Uterus (tissue), 4 donors: ENCODE measurements around the gene CDKAL1. TPM values are rescaled to one million over a fixed set of nuclear protein-coding genes. Genes with fewer than 3 reads are reported as not detected.
"Not testable (repeated sequence)": the region's sequence is repeated elsewhere in the genome, so short reads cannot be mapped to it uniquely, and the experiment has no call there.

Experiments used
- DNase-seq, 2 donors: peaks; one replicate each; pipeline ENCODE4 v3.0.0-alpha.2; 2019 to 2020
- H3K27ac ChIP-seq, 2 donors: fragments of 200-600 bp; sonication (generic); 1 replicate in 1 of 2; 2 replicates in 1 of 2; pipeline ENCODE4 v1.5.1; 2016 to 2018
- H3K27me3 ChIP-seq, 2 donors: fragments of 200-600 bp; sonication (generic); one replicate each; pipeline ENCODE4 v1.5.1; 2018 to 2019; ENCODE audit warnings: control low read depth in 1 of 2
- H3K36me3 ChIP-seq, 2 donors: fragments of 200-600 bp; sonication (generic); one replicate each; pipeline ENCODE4 v1.5.1; 2019; ENCODE audit warnings: control low read depth in 1 of 2
- H3K4me1 ChIP-seq, 2 donors: fragments of 200-600 bp; sonication (generic); one replicate each; pipeline ENCODE4 v1.5.1; 2018 to 2019; ENCODE audit warnings: control low read depth in 1 of 2
- H3K4me3 ChIP-seq, 2 donors: fragments of 200-600 bp; sonication (generic); 1 replicate in 1 of 2; 2 replicates in 1 of 2; pipeline ENCODE4 v1.5.1; 2018 to 2019; ENCODE audit warnings: mild to moderate bottlenecking in 1 of 2
- H3K9me3 ChIP-seq, 2 donors: fragments of 200-600 bp; sonication (generic); one replicate each; pipeline ENCODE4 v1.5.1; 2019; ENCODE audit warnings: control low read depth in 1 of 2
- POLR2A ChIP-seq, 2 donors: fragments of 450-650 bp; IDR thresholded peaks; one replicate each; pipeline ENCODE4 v1.6.1; 2016; ENCODE audit warnings: antibody characterized with exemption in 2 of 2, mild to moderate bottlenecking in 1 of 2, moderate library complexity in 1 of 2
- intact Hi-C: fragments of 100-400 bp; cut with DNase I; formaldehyde crosslinking; loops from one replicate; pipeline ENCODE4 v1.15.1; 2023; ENCODE audit warnings: low total_unique reads
- total RNA-seq, 4 donors: library from RNA; depleted of rRNA in 3 of 4; stranded (reverse); fragments of >200 nt in 3 of 4; gene quantifications; one replicate each; pipeline versions ENCODE4 v1.1.0 to v1.2.4, GENCODE V29; 2014 to 2023
- TF ChIP-seq, protein P1 (sequence below), 4 experiments: fragments of 200-600 bp in 2 of 4; fragments of 450-650 bp in 2 of 4; sonication (generic) in 2 of 4; IDR thresholded peaks; one replicate each; pipeline ENCODE4 v1.5.1; 2016 to 2019; ENCODE audit warnings: antibody characterized with exemption in 4 of 4, mild to moderate bottlenecking in 2 of 4, moderate library complexity in 1 of 4
- donor health status: DM: yes; HTN: yes; CAD: no.

Gene CDKAL1
- total RNA-seq, 4 donors from 2014 or later = 5.0 to 51.7 (median 18.9) TPM

- DNase-seq = no peak
- Histone ChIP-seq H3K27me3 (no peaks in the 10 kb centered on the region), H3K27ac (no peak overlapping the region), H3K36me3 (no peaks in the 10 kb centered on the region), H3K4me3 (no peak overlapping the region), H3K4me1 (no peaks in the 10 kb centered on the region), H3K9me3 (no peaks in the 10 kb centered on the region)
- intact Hi-C loops = no loop called here
- TF ChIP-seq POLR2A (IDR thresholded peaks at IDR 0.05) = no peak
- TF ChIP-seq, protein P1, sequence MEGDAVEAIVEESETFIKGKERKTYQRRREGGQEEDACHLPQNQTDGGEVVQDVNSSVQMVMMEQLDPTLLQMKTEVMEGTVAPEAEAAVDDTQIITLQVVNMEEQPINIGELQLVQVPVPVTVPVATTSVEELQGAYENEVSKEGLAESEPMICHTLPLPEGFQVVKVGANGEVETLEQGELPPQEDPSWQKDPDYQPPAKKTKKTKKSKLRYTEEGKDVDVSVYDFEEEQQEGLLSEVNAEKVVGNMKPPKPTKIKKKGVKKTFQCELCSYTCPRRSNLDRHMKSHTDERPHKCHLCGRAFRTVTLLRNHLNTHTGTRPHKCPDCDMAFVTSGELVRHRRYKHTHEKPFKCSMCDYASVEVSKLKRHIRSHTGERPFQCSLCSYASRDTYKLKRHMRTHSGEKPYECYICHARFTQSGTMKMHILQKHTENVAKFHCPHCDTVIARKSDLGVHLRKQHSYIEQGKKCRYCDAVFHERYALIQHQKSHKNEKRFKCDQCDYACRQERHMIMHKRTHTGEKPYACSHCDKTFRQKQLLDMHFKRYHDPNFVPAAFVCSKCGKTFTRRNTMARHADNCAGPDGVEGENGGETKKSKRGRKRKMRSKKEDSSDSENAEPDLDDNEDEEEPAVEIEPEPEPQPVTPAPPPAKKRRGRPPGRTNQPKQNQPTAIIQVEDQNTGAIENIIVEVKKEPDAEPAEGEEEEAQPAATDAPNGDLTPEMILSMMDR (IDR thresholded peaks at IDR 0.05) = no peak
These were observed 519.4 kb downstream of the CDKAL1 start for GRCh38 chr6:21053612-21054011.

DNA sequence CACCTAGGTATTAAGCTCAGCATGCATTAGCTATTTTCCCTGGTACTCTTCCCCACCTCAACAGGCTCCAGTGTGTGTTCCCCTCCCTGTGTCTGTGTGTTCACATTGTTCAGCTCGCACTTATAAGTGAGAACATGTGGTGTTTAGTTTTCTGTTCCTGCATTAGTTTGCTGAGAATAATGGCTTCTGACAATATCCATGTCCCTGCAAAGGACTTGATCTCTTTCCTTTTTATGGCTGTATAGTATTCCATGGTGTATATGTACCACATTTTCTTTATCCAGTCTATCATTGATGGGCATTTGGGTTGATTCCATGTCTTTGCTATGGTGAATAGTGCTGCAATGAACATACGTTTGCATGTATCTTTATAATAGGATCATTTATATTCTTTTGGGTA is 521.2 kb downstream of the CDKAL1 start:
- DNase-seq, H3K4me3 ChIP-seq, H3K4me1 ChIP-seq, H3K27me3 ChIP-seq, H3K27ac ChIP-seq, H3K9me3 ChIP-seq, intact Hi-C loops, H3K36me3 ChIP-seq: not testable (repeated sequence)

DNA sequence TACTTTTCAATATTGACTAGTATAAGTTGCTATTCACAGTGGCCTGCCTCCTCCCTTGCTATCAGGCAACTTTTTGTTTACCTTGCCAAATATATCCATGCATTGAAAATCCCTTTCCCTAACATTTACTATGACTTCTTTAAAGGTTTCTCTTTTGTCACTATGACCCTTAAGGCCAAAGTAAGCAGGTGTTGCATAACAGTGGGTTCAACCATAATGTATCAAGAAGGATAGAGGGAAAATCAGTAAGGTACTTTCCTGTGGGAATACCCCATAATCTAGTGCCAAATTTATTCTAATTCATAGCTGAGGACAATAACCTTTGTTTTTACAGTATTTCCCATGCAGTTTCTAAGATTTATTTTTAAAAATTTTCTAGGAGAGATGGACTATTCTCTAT is 527.6 kb downstream of the CDKAL1 start:
- Histone ChIP-seq H3K4me1 (no peaks in the 10 kb centered on the region), H3K27ac (no peak overlapping the region), H3K4me3 (no peak overlapping the region), H3K9me3 (no peaks in the 10 kb centered on the region), H3K36me3 (no peaks in the 10 kb centered on the region), H3K27me3 (no peaks in the 10 kb centered on the region)
- no peak for DNase-seq
- TF ChIP-seq, protein P1 (IDR thresholded peaks at IDR 0.05) = no peak
- no peak for TF ChIP-seq POLR2A (IDR thresholded peaks at IDR 0.05)
- intact Hi-C loops = no loop called here

GRCh38 chr6:21064756-21065340 is 530.6 kb downstream of the CDKAL1 start:
- intact Hi-C loops = no loop called here
- no peak for DNase-seq
- H3K27ac ChIP-seq = no peak overlapping the region
- no peaks in the 10 kb centered on the region for H3K4me1 ChIP-seq
- TF ChIP-seq, protein P1 (IDR thresholded peaks at IDR 0.05) = no peak
- TF ChIP-seq POLR2A (IDR thresholded peaks at IDR 0.05) = no peak
- no peaks in the 10 kb centered on the region for H3K9me3 ChIP-seq
- no peaks in the 10 kb centered on the region for H3K27me3 ChIP-seq
- no peaks in the 10 kb centered on the region for H3K36me3 ChIP-seq
- no peak overlapping the region for H3K4me3 ChIP-seq

- Histone ChIP-seq H3K27ac (no peak overlapping the region), H3K4me3 (no peak overlapping the region), H3K27me3 (no peaks in the 10 kb centered on the region), H3K4me1 (no peaks in the 10 kb centered on the region), H3K9me3 (no peaks in the 10 kb centered on the region), H3K36me3 (no peaks in the 10 kb centered on the region)
- no peak for TF ChIP-seq POLR2A (IDR thresholded peaks at IDR 0.05)
- TF ChIP-seq, protein P1 (IDR thresholded peaks at IDR 0.05) = no peak
- DNase-seq = no peak
- intact Hi-C loops = no loop called here
These were observed 533.3 kb downstream of the CDKAL1 start for GRCh38 chr6:21067521-21067920.

DNA sequence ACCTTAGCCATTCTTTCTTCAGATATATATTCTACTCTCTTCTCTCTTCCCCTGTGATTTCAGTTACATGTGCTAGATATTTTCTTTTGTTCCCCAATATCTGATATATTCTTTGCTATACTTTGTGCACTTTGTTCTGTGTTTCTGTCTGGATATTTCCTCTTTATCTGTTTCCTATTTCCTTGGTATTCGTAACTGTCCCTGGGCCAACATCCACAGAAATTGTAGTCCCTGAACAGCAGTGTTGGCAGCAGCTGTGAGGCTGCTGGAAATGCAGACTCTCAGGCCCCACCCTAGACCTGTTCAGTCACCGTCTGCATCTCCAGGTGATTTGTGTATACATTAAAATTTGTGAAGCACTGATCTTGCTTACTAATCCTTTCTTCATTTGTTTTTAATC is 536.4 kb downstream of the CDKAL1 start:
- Histone ChIP-seq H3K4me3 (no peak overlapping the region), H3K27ac (no peak overlapping the region), H3K36me3 (no peaks in the 10 kb centered on the region), H3K9me3 (no peaks in the 10 kb centered on the region), H3K4me1 (no peaks in the 10 kb centered on the region), H3K27me3 (no peaks in the 10 kb centered on the region)
- no peak for DNase-seq
- TF ChIP-seq POLR2A (IDR thresholded peaks at IDR 0.05) = no peak
- TF ChIP-seq, protein P1 (IDR thresholded peaks at IDR 0.05) = no peak
- intact Hi-C loops = no loop called here
